ENCODE measurements around the gene TGFBR1. TPM values are rescaled to one million over a fixed set of nuclear protein-coding genes. Genes with fewer than 3 reads are reported as not detected.

Gene TGFBR1
- total and polyA plus RNA-seq, 2 donors (not counting 1 experiment from before 2014, with no cell fraction given), result 78.5 to 79.1 TPM

DNA sequence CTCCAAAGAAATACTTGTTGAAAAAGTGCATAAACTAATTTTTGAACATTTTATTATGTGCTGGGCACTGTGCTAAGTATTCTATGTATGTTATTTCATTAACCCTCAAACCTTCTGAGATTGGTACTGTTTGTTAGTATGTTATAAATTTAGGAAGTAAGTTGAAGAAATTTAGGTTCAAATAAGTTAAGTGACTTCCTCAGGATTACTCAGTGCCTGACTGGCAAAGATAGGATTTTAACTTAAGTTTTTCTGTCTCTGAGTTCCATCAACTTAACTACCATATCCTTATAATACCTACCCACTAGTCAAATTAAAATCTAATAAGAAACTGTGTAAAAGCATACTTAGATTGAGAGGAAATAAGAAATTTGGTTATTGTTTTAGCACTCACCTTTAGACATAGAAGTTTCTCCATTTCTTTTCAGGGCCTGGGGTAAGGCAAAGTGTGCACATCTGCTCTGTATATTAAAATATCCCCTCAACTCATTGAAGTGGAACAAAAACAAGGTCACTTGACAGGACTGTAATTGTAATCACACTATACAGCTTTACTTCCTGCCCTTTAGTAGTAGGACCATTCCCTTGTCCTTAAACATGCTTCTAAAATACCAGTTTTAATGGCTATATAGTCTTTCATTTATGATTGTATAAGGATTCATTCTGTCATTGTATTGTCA lies 15.2 kb downstream of the TGFBR1 start:
- H3K27me3 ChIP-seq (ENCODE audit: control insufficient read depth, insufficient read depth, low read length), result no peaks in the 10 kb centered on the region
- H3K9ac ChIP-seq (ENCODE audit: insufficient read depth, low read length), result no peak overlapping the region
- peaks cover 5% of the 10 kb centered on the region for H3K79me2 ChIP-seq (ENCODE audit: control insufficient read depth, insufficient read depth, low read length)
- no peaks in the 10 kb centered on the region for H3K4me1 ChIP-seq (ENCODE audit: control insufficient read depth, extremely low read depth, insufficient read depth, low read length)
- TF ChIP-seq EZH2 (IDR thresholded peaks at IDR 0.05; ENCODE audit: low read length, missing control alignments) (no peak), CTCF (conservative IDR thresholded peaks at IDR 0.05 in 1 of 2, IDR thresholded peaks at IDR 0.05 in 1 of 2; ENCODE audit: low read depth in 1 of 2, low read length in 2 of 2) (no peak)
- no peaks in the 10 kb centered on the region for H3K36me3 ChIP-seq (ENCODE audit: control insufficient read depth, insufficient read depth, low read length)
- H3K9me3 ChIP-seq (ENCODE audit: control insufficient read depth, insufficient read depth, low read depth, low read length), result no peaks in the 10 kb centered on the region
- no peak overlapping the region for H2AFZ ChIP-seq (ENCODE audit: low read length)
- H4K20me1 ChIP-seq (ENCODE audit: control insufficient read depth, extremely low read depth, insufficient read depth, low read length), result peaks cover 2% of the 10 kb centered on the region
- no peak for DNase-seq (ENCODE audit: low read depth in 2 of 2)
- H3K27ac ChIP-seq (ENCODE audit: insufficient read depth, low read length), result no peak overlapping the region
- H3K4me3 ChIP-seq (replicated peaks in 1 of 4; ENCODE audit: control extremely low read depth in 1 of 4, insufficient read depth in 1 of 4, low read depth in 3 of 4, low read length in 4 of 4), result no peak overlapping the region
- H3K4me2 ChIP-seq (ENCODE audit: extremely low read depth, insufficient read depth, low read length), result no peak overlapping the region

DNA sequence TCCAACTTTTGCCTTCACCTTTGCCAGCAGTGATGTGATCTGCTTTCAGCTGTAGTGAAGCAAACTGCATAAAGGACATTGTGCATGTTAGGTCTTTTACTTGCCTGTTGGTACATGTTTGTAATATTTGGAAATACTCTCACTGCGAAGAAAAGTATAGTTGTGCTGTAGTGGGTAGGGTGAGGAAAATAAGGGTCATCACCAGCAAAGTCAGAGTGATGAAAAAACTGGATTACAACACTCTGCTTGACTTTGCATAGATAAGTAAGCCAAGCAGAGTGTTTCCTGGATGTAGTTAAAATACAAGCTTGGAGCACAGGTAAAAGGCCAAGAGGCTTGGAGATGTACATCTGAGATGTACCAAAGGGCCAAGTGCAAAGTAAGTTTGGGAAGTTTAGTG lies 16.7 kb downstream of the TGFBR1 start:
- H3K4me2 ChIP-seq (ENCODE audit: extremely low read depth, insufficient read depth, low read length), result no peak overlapping the region
- H3K27me3 ChIP-seq (ENCODE audit: control insufficient read depth, insufficient read depth, low read length), result no peaks in the 10 kb centered on the region
- no peaks in the 10 kb centered on the region for H3K36me3 ChIP-seq (ENCODE audit: control insufficient read depth, insufficient read depth, low read length)
- H3K27ac ChIP-seq (ENCODE audit: insufficient read depth, low read length), result no peak overlapping the region
- no peak for TF ChIP-seq EZH2 (IDR thresholded peaks at IDR 0.05; ENCODE audit: low read length, missing control alignments)
- no peak for TF ChIP-seq CTCF (conservative IDR thresholded peaks at IDR 0.05 in 1 of 2, IDR thresholded peaks at IDR 0.05 in 1 of 2; ENCODE audit: low read depth in 1 of 2, low read length in 2 of 2)
- peaks cover 5% of the 10 kb centered on the region for H3K79me2 ChIP-seq (ENCODE audit: control insufficient read depth, insufficient read depth, low read length)
- H3K9me3 ChIP-seq (ENCODE audit: control insufficient read depth, insufficient read depth, low read depth, low read length), result no peaks in the 10 kb centered on the region
- peaks cover 2% of the 10 kb centered on the region for H4K20me1 ChIP-seq (ENCODE audit: control insufficient read depth, extremely low read depth, insufficient read depth, low read length)
- no peak overlapping the region for H3K4me3 ChIP-seq (replicated peaks in 1 of 4; ENCODE audit: control extremely low read depth in 1 of 4, insufficient read depth in 1 of 4, low read depth in 3 of 4, low read length in 4 of 4)
- no peak overlapping the region for H2AFZ ChIP-seq (ENCODE audit: low read length)
- H3K4me1 ChIP-seq (ENCODE audit: control insufficient read depth, extremely low read depth, insufficient read depth, low read length), result no peaks in the 10 kb centered on the region
- no peak for DNase-seq (ENCODE audit: low read depth in 2 of 2)
- no peak overlapping the region for H3K9ac ChIP-seq (ENCODE audit: insufficient read depth, low read length)

- H3K27me3 ChIP-seq (ENCODE audit: control insufficient read depth, insufficient read depth, low read length), result no peaks in the 10 kb centered on the region
- H3K27ac ChIP-seq (ENCODE audit: insufficient read depth, low read length), result no peak overlapping the region
- TF ChIP-seq CTCF (conservative IDR thresholded peaks at IDR 0.05 in 1 of 2, IDR thresholded peaks at IDR 0.05 in 1 of 2; ENCODE audit: low read depth in 1 of 2, low read length in 2 of 2), result no peak
- no peak for TF ChIP-seq EZH2 (IDR thresholded peaks at IDR 0.05; ENCODE audit: low read length, missing control alignments)
- no peak for DNase-seq (ENCODE audit: low read depth in 2 of 2)
- peaks cover 3% of the 10 kb centered on the region for H3K79me2 ChIP-seq (ENCODE audit: control insufficient read depth, insufficient read depth, low read length)
- no peaks in the 10 kb centered on the region for H3K9me3 ChIP-seq (ENCODE audit: control insufficient read depth, insufficient read depth, low read depth, low read length)
- no peak overlapping the region for H2AFZ ChIP-seq (ENCODE audit: low read length)
- H3K4me2 ChIP-seq (ENCODE audit: extremely low read depth, insufficient read depth, low read length), result no peak overlapping the region
- H3K36me3 ChIP-seq (ENCODE audit: control insufficient read depth, insufficient read depth, low read length), result no peaks in the 10 kb centered on the region
- no peak overlapping the region for H3K4me3 ChIP-seq (replicated peaks in 1 of 4; ENCODE audit: control extremely low read depth in 1 of 4, insufficient read depth in 1 of 4, low read depth in 3 of 4, low read length in 4 of 4)
- H4K20me1 ChIP-seq (ENCODE audit: control insufficient read depth, extremely low read depth, insufficient read depth, low read length), result peaks cover 2% of the 10 kb centered on the region
- H3K9ac ChIP-seq (ENCODE audit: insufficient read depth, low read length), result no peak overlapping the region
- H3K4me1 ChIP-seq (ENCODE audit: control insufficient read depth, extremely low read depth, insufficient read depth, low read length), result no peaks in the 10 kb centered on the region
Observed at GRCh38 chr9:99124534-99125255, 19.8 kb downstream of the TGFBR1 start.
